ENCODE data around the gene TIMM21. TPM values are rescaled to one million over a fixed set of nuclear protein-coding genes. Genes with fewer than 3 reads are reported as not detected.

TIMM21 gene
- total RNA-seq, 2 donors from 2014 or later, result 3.9 to 23.1 TPM

DNA sequence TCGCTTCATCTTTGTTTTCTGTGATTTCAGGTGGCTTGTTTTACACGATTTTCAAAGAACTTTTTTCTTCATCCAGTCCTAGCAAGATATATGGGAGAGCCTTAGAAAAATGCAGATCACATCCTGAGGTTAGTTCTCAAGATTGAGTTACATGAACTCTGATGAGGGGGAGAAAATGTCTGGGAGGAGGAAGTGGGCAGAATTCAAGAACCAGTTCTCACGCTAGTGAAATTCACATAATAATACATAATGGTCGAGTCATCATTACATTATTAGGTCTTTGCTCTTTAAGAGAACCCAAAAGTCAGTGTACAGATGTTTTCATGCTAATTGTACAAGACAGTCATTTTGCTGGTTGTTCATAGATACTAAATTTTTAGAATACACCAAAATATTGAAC, 7.0 kb downstream of the TIMM21 start:
- no peak for TF ChIP-seq POLR2A (IDR thresholded peaks at IDR 0.05)
- TF ChIP-seq, protein P1, sequence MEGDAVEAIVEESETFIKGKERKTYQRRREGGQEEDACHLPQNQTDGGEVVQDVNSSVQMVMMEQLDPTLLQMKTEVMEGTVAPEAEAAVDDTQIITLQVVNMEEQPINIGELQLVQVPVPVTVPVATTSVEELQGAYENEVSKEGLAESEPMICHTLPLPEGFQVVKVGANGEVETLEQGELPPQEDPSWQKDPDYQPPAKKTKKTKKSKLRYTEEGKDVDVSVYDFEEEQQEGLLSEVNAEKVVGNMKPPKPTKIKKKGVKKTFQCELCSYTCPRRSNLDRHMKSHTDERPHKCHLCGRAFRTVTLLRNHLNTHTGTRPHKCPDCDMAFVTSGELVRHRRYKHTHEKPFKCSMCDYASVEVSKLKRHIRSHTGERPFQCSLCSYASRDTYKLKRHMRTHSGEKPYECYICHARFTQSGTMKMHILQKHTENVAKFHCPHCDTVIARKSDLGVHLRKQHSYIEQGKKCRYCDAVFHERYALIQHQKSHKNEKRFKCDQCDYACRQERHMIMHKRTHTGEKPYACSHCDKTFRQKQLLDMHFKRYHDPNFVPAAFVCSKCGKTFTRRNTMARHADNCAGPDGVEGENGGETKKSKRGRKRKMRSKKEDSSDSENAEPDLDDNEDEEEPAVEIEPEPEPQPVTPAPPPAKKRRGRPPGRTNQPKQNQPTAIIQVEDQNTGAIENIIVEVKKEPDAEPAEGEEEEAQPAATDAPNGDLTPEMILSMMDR (IDR thresholded peaks at IDR 0.05), result no peak
- H3K9me3 ChIP-seq, result no peaks in the 10 kb centered on the region
- intact Hi-C loops (cut with DNase I), result no loop called here
- ATAC-seq, result no peak
- H3K36me3 ChIP-seq (replicated peaks in 1 of 2; ENCODE audit: insufficient read depth in 1 of 2, low read depth in 2 of 2), result peaks cover 0 to 21% of the 10 kb centered on the region in 2 donors
- H3K4me1 ChIP-seq, result peaks cover 6% of the 10 kb centered on the region
- DNase-seq, result no peak
- H3K27ac ChIP-seq, result no peak overlapping the region
- no peaks in the 10 kb centered on the region for H3K27me3 ChIP-seq
- no peak overlapping the region for H3K4me3 ChIP-seq
- 73 to 80% methylated on average over 4 of the region's 4 CpGs for WGBS, 2 donors

DNA sequence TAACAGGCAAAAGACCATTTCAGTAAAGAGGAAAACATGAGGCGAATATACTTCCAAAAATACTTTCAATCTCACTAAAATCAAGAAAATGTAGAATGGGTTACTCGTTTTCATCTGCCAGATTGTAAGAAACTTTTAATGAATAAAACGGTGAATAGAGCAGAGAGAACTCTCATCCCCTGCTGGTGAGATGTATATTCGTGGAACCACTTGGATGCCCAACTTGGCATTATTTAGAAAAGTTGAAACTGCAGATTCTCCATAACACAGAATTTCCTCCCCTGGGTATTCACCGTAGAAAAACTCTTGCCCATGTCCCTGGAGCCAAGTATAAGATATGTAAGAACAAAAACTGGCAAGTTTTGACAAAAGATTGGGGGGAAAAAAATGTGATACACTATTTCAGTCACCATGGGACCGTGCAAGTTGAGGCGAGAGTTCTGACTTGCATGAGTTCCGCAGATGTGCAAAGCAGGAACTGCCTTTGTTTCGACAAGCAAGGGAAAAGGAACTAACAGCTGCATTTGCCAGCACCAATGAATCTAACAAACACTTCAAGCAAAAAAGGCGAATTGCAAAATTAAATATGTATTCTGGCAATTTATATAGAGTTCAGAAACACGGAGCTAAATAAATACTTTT, 14.8 kb downstream of the TIMM21 start:
- Histone ChIP-seq H3K36me3 (replicated peaks in 1 of 2; ENCODE audit: insufficient read depth in 1 of 2, low read depth in 2 of 2) (peaks cover 0 to 8% of the 10 kb centered on the region in 2 donors), H3K27ac (no peak overlapping the region), H3K4me1 (peaks cover 7% of the 10 kb centered on the region), H3K9me3 (no peaks in the 10 kb centered on the region), H3K27me3 (no peaks in the 10 kb centered on the region), H3K4me3 (no peak overlapping the region)
- TF ChIP-seq POLR2A (IDR thresholded peaks at IDR 0.05), result no peak
- TF ChIP-seq, protein P1 (IDR thresholded peaks at IDR 0.05), result no peak
- no peak for DNase-seq
- intact Hi-C loops (cut with DNase I), result no loop called here
- ATAC-seq, result no peak
- WGBS, 2 donors, result 71 to 76% methylated on average over 11 of the region's 11 CpGs

DNA sequence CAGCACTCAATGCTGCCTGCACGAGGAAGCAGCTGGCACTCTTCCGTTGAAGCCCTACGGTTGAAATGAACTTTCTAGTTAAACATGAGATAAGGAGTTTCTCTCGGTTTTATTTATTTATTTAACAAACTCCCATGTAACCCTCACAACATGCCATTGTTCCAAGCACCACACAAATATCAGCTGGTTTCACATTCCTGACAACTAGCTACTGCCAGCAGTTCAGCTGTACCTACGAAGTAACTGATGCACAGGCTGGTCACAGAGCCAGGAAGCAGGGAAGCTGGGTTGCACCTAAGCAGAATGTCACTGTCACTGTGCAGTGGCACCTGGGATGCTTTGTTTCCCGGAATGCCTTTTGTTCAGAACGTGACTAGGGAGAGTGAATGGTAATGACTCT, 18.1 kb downstream of the TIMM21 start:
- H3K4me3 ChIP-seq, result no peak overlapping the region
- no peaks in the 10 kb centered on the region for H3K9me3 ChIP-seq
- DNase-seq (peak in 3 of 4 donors; percentile 37 to 47 (median 42)), ATAC-seq (peak; percentile 91)
- no peak for TF ChIP-seq POLR2A (IDR thresholded peaks at IDR 0.05)
- peaks cover 7% of the 10 kb centered on the region for H3K4me1 ChIP-seq
- intact Hi-C loops (cut with DNase I), result no loop called here
- no peaks in the 10 kb centered on the region for H3K27me3 ChIP-seq
- H3K36me3 ChIP-seq (replicated peaks in 1 of 2; ENCODE audit: insufficient read depth in 1 of 2, low read depth in 2 of 2), result no peaks in the 10 kb centered on the region
- WGBS, 2 donors, result 14 to 26% methylated on average over 7 of the region's 7 CpGs
- H3K27ac ChIP-seq, result peak overlapping the region in 2 of 4 donors; percentile 18 to 25

DNA sequence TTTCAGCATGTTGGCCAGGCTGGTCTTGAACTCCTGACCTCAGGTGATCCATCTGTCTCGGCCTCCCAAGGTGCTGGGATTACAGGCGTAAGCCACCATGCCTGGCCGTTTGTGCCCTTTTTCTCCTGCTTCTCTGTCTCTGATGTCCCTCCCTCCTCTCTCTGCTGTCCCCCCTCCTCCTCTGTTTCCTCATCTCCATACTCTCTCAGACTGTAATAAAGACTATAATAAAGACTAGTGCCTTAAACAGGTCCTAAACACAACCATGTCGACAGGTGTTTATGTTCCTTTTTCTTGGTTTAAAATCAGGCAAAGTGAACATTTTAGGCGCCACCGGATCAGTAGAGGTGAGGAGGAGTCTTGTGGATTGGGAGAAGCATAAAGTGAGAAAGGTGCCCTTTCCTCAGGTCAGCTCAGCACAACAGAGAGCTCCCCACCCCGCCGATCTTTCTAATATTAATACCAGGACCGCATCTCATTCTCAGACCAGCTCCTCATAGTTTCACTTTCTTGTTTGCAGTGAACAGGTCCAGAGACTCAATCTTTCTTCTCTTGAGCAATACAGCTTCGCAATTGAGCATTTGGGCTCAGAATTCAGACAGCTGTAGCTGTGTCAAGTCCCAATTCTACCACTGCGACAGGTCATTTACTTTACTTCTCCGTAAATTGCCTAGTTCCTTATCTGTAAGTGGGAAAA, 23.7 kb downstream of the TIMM21 start:
- WGBS, 2 donors, result 32 to 39% methylated on average over 12 of the region's 12 CpGs
- ATAC-seq (peak; percentile 63), DNase-seq (no peak)
- intact Hi-C loops (cut with DNase I), result no loop called here
- Histone ChIP-seq H3K4me3 (no peak overlapping the region), H3K27ac (peak overlapping the region in 1 of 4 donors; percentile 48), H3K9me3 (no peaks in the 10 kb centered on the region), H3K36me3 (replicated peaks in 1 of 2; ENCODE audit: insufficient read depth in 1 of 2, low read depth in 2 of 2) (no peaks in the 10 kb centered on the region), H3K27me3 (no peaks in the 10 kb centered on the region), H3K4me1 (no peaks in the 10 kb centered on the region)
- TF ChIP-seq POLR2A (IDR thresholded peaks at IDR 0.05), result no peak
- TF ChIP-seq, protein P1 (IDR thresholded peaks at IDR 0.05), result no peak

DNA sequence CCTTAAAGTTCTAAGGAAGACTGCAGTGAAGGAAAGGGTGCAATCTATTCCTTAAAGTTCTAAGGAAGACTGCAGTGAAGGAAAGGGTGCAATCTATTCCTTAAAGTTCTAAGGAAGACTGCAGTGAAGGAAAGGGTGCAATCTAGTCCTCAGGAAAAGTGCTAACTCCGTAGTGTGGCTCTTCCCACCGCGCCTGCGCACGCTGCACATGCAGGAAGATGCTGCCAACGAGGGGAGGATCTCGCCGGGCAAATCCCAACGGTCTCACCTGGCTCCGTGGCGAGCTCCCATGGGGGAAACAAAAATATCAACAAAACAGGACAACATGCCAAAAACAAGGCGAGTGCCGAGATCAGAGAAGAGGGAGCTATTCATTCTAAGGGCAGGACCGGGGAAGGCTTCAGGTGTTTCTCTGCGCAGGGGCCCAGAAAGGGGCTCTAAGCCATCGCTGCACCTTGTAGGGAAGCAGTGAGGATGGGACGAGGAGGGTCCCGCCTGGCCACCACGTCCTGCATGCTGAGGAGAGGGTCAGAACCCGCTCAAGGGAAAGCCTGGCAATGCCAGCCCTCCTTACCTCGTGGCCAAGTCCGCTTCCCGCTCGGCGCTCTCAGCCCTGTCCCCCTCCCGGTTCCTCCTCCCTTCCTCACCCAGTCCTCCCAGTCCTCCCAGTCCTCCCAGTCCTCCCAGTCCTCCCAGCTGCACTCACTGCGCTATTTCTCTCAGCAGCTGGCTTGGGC, 24.5 kb downstream of the TIMM21 start:
- intact Hi-C loops (cut with DNase I), result no loop called here
- TF ChIP-seq POLR2A (IDR thresholded peaks at IDR 0.05), result no peak
- TF ChIP-seq, protein P1 (IDR thresholded peaks at IDR 0.05), result no peak
- Histone ChIP-seq H3K9me3 (no peaks in the 10 kb centered on the region), H3K36me3 (replicated peaks in 1 of 2; ENCODE audit: insufficient read depth in 1 of 2, low read depth in 2 of 2) (no peaks in the 10 kb centered on the region), H3K4me1 (no peaks in the 10 kb centered on the region), H3K27ac (no peak overlapping the region), H3K27me3 (no peaks in the 10 kb centered on the region), H3K4me3 (no peak overlapping the region)
- WGBS, 2 donors, result 68 to 76% methylated on average over 27 of the region's 27 CpGs
- ATAC-seq (no peak), DNase-seq (peak in 1 of 4 donors; percentile 27)

Measured in body of pancreas (tissue), 4 donors.